ENCODE results near the gene RGS7BP. TPM values are rescaled to one million over a fixed set of nuclear protein-coding genes. Genes with fewer than 3 reads are reported as not detected.

Gene RGS7BP
- total RNA-seq, 1 experiment from 2014 or later: not detected

GRCh38 chr5:64595031-64595855 lies 89.4 kb downstream of the RGS7BP start:
- Histone ChIP-seq H3K4me1 (ENCODE audit: control insufficient read depth, insufficient read depth, low read length) (no peaks in the 10 kb centered on the region), H3K36me3 (ENCODE audit: control insufficient read depth, insufficient read depth, low read length) (no peaks in the 10 kb centered on the region), H3K4me3 (ENCODE audit: low read depth in 2 of 2, low read length in 2 of 2) (no peak overlapping the region), H3K27me3 (ENCODE audit: control insufficient read depth, insufficient read depth, low read length) (no peaks in the 10 kb centered on the region), H3K27ac (ENCODE audit: low read length) (no peak overlapping the region), H3K9me3 (ENCODE audit: control insufficient read depth, insufficient read depth, low read depth, low read length) (no peaks in the 10 kb centered on the region)
- TF ChIP-seq REST (IDR thresholded peaks at IDR 0.05; ENCODE audit: insufficient read depth in 1 of 2, low read depth in 2 of 2, low read length in 1 of 2) (no peak), CTCF (IDR thresholded peaks at IDR 0.05) (peak; percentile 22; the same call in 1 of the 2 replicates)
- intact Hi-C loops (cut with micrococcal nuclease; ENCODE audit: unreplicated experiment): no loop called here
- ATAC-seq (no peak), DNase-seq (ENCODE audit: low read depth, low spot score) (no peak)
- BruUV-seq (replicated peaks): no TSS peak
- ChIA-PET CTCF (interaction anchor here (0.6 kb wide), 1 partner anchor 356 kb away, joined by 5 read pairs; no protein-coding TSS in a partner anchor), POLR2A (no interaction called here)
- in situ Hi-C loops (cut with HindIII; ENCODE audit: low pct_unique_long_range_greater_than_20kb, low sequenced_read_pairs): no loop called here

GRCh38 chr5:64599226-64599625 lies 93.4 kb downstream of the RGS7BP start:
- no peak overlapping the region for H3K27ac ChIP-seq (ENCODE audit: low read length)
- DNase-seq (ENCODE audit: low read depth, low spot score) (no peak), ATAC-seq (no peak)
- H3K4me3 ChIP-seq (ENCODE audit: low read depth in 2 of 2, low read length in 2 of 2): no peak overlapping the region
- no peak for TF ChIP-seq SIN3A (IDR thresholded peaks at IDR 0.05; ENCODE audit: borderline replicate concordance, insufficient read depth, low read depth, low read length)
- TF ChIP-seq TCF7L2 (IDR thresholded peaks at IDR 0.05; ENCODE audit: low read depth, low read length): no peak
- TF ChIP-seq POLR2AphosphoS5 (IDR thresholded peaks at IDR 0.05; ENCODE audit: low read depth, low read length): no peak
- no peak for TF ChIP-seq CTCF (IDR thresholded peaks at IDR 0.05)
- TF ChIP-seq REST (IDR thresholded peaks at IDR 0.05; ENCODE audit: insufficient read depth in 1 of 2, low read depth in 2 of 2, low read length in 1 of 2): no peak
- H3K36me3 ChIP-seq (ENCODE audit: control insufficient read depth, insufficient read depth, low read length): no peaks in the 10 kb centered on the region
- no peaks in the 10 kb centered on the region for H3K9me3 ChIP-seq (ENCODE audit: control insufficient read depth, insufficient read depth, low read depth, low read length)
- H3K4me1 ChIP-seq (ENCODE audit: control insufficient read depth, insufficient read depth, low read length): no peaks in the 10 kb centered on the region
- no peaks in the 10 kb centered on the region; the same call in 1 of the 2 replicates for H3K27me3 ChIP-seq (ENCODE audit: control insufficient read depth, insufficient read depth, low read length)
- CTCF ChIA-PET: no interaction called here
- intact Hi-C loops (cut with micrococcal nuclease; ENCODE audit: unreplicated experiment) (no loop called here), in situ Hi-C loops (cut with HindIII; ENCODE audit: low pct_unique_long_range_greater_than_20kb, low sequenced_read_pairs) (no loop called here)
- POLR2A ChIA-PET: interaction anchor here (0.6 kb wide), 1 partner anchor 10 kb away, joined by 4 read pairs; no protein-coding TSS in a partner anchor
- BruUV-seq (replicated peaks): no TSS peak

Measured in Panc1 (cell line).